Esophagus muscularis mucosa (tissue), 2 donors: ENCODE measurements around the gene TUSC2.

ENCODE experiments used
- POLR2A ChIP-seq: fragments of 450-650 bp; IDR thresholded peaks from one replicate; pipeline ENCODE4 v1.6.1; 2017; ENCODE audit warnings: antibody characterized with exemption, moderate library complexity, mild to moderate bottlenecking, low read depth
- POLR2AphosphoS5 ChIP-seq, 2 donors: sonication (generic); formaldehyde crosslinking; IDR thresholded peaks; one replicate each; pipeline ENCODE4 v1.6.1; 2017; ENCODE audit warnings: antibody characterized with exemption in 2 of 2

DNA sequence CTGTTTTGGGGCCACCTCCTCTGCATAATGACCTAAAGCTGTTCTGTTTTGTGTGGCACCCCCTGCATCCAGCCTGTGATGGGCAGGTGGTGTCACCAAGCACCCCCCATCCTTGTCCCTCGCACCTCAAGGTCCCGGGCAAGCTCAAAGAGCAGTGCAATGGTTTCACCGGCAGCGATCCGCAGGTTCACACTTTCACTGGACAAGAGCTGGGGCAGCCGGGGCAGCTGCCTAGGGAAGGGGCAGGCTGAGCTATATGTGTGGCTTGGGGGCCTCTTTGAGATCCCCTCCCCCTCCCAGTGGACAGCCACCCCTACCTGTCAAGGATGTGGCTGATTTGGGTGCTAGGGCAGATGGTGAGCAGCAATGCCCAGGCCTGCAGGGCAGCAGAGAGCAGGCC is 38.9 kb downstream of the TUSC2 start:
- TF ChIP-seq POLR2A: no peak
- TF ChIP-seq POLR2AphosphoS5 (IDR thresholded peaks at IDR 0.05): no peak
